H9 (cell line): ENCODE data around the gene ZFAND3. TPM values are rescaled to one million over a fixed set of nuclear protein-coding genes. Genes with fewer than 3 reads are reported as not detected.

ENCODE experiments used
- DNase-seq: peaks from one replicate; pipeline ENCODE4 v3.0.0-alpha.2; 2017
- H2AFZ ChIP-seq: one replicate; pipeline ENCODE4 v1.6.1; 2013; ENCODE audit warnings: mild to moderate bottlenecking, low read length, control low read depth, moderate library complexity
- H2AK5ac ChIP-seq: 2 replicates; pipeline ENCODE4 v1.6.1; 2013; ENCODE audit warnings: low read length, control low read depth, mixed read lengths; ENCODE audit not compliant: insufficient read length
- H2BK120ac ChIP-seq: one replicate; pipeline ENCODE4 v1.6.1; 2013; ENCODE audit warnings: low read depth, mild to moderate bottlenecking, low read length, control low read depth, inconsistent platforms; ENCODE audit not compliant: poor library complexity, severe bottlenecking
- H2BK12ac ChIP-seq: 2 replicates; pipeline ENCODE4 v1.6.1; 2013; ENCODE audit warnings: low read length, control low read depth, mixed read lengths, low read depth; ENCODE audit not compliant: insufficient read length
- H2BK15ac ChIP-seq: 2 replicates; pipeline ENCODE4 v1.6.1; 2013; ENCODE audit warnings: low read depth, low read length, control low read depth
- H2BK20ac ChIP-seq: one replicate; pipeline ENCODE4 v1.6.1; 2013; ENCODE audit warnings: low read depth, mild to moderate bottlenecking, low read length, control low read depth, inconsistent platforms; ENCODE audit not compliant: poor library complexity, severe bottlenecking
- H2BK5ac ChIP-seq: 2 replicates; pipeline ENCODE4 v1.6.1; 2013; ENCODE audit warnings: low read length, control low read depth, mixed read lengths; ENCODE audit not compliant: insufficient read length
- H3K14ac ChIP-seq: 2 replicates; pipeline ENCODE4 v1.6.1; 2013; ENCODE audit warnings: low read length, control low read depth; ENCODE audit not compliant: insufficient read depth
- H3K18ac ChIP-seq: 2 replicates; pipeline ENCODE4 v1.6.1; 2013; ENCODE audit warnings: low read depth, mild to moderate bottlenecking, mixed read lengths, low read length, control low read depth; ENCODE audit not compliant: insufficient read length
- H3K23ac ChIP-seq: 2 replicates; pipeline ENCODE4 v1.6.1; 2013; ENCODE audit warnings: low read length, control low read depth, mixed read lengths, low read depth; ENCODE audit not compliant: insufficient read length
- H3K23me2 ChIP-seq: 2 replicates; pipeline ENCODE4 v1.6.1; 2013; ENCODE audit warnings: low read depth, mild to moderate bottlenecking, mixed read lengths, low read length, control low read depth; ENCODE audit not compliant: insufficient read length, poor library complexity, severe bottlenecking
- H3K27ac ChIP-seq: 2 replicates; pipeline ENCODE4 v1.5.1; 2013; ENCODE audit warnings: low read length, control low read depth, mixed read lengths, low read depth; ENCODE audit not compliant: insufficient read length
- H3K27me3 ChIP-seq: 2 replicates; pipeline ENCODE4 v1.6.1; 2013; ENCODE audit warnings: low read length, control low read depth, inconsistent platforms; ENCODE audit not compliant: insufficient read depth
- H3K4ac ChIP-seq: 2 replicates; pipeline ENCODE4 v1.6.1; 2013; ENCODE audit warnings: low read depth, mild to moderate bottlenecking, control low read depth, inconsistent platforms, low read length, moderate library complexity
- H3K4me1 ChIP-seq: 2 replicates; pipeline ENCODE4 v1.6.1; 2013; ENCODE audit warnings: low read length, control low read depth, inconsistent platforms; ENCODE audit not compliant: insufficient read depth
- H3K4me2 ChIP-seq: 2 replicates; pipeline ENCODE4 v1.6.1; 2013; ENCODE audit warnings: low read length, control low read depth, mixed read lengths; ENCODE audit not compliant: insufficient read length, insufficient read depth
- H3K56ac ChIP-seq: 2 replicates; pipeline ENCODE4 v1.6.1; 2013; ENCODE audit warnings: low read depth, mild to moderate bottlenecking, mixed read lengths, low read length, control low read depth; ENCODE audit not compliant: insufficient read length
- H3K79me1 ChIP-seq: 2 replicates; pipeline ENCODE4 v1.6.1; 2013; ENCODE audit warnings: low read depth, mild to moderate bottlenecking, moderate library complexity, low read length, control low read depth, inconsistent platforms; ENCODE audit not compliant: insufficient read depth, poor library complexity, severe bottlenecking
- H3K79me2 ChIP-seq: 2 replicates; pipeline ENCODE4 v1.6.1; 2013; ENCODE audit warnings: low read length, control low read depth, inconsistent platforms; ENCODE audit not compliant: insufficient read depth
- H3K9ac ChIP-seq: 2 replicates; pipeline ENCODE4 v1.6.1; 2013; ENCODE audit warnings: low read length, control low read depth, mixed read lengths; ENCODE audit not compliant: insufficient read length; ENCODE audit errors: extremely low read depth
- H3K9me3 ChIP-seq: one replicate; pipeline ENCODE4 v1.6.1; 2013; ENCODE audit warnings: low read depth, low read length, inconsistent platforms; ENCODE audit not compliant: control insufficient read depth
- H3T11ph ChIP-seq: one replicate; pipeline ENCODE4 v1.6.1; 2013; ENCODE audit warnings: mild to moderate bottlenecking, low read length, control low read depth, inconsistent platforms
- H4K20me1 ChIP-seq: one replicate; pipeline ENCODE4 v1.6.1; 2013; ENCODE audit not compliant: control insufficient read depth, insufficient read length, insufficient read depth
- H4K5ac ChIP-seq: 2 replicates; pipeline ENCODE4 v1.6.1; 2013; ENCODE audit warnings: low read depth, mild to moderate bottlenecking, mixed read lengths, low read length, control low read depth; ENCODE audit not compliant: insufficient read length
- H4K8ac ChIP-seq: replicated peaks from 2 replicates; pipeline ENCODE4 v1.6.1; 2013; ENCODE audit warnings: low read length, control low read depth, mixed read lengths, low read depth; ENCODE audit not compliant: insufficient read length
- H4K91ac ChIP-seq: 2 replicates; pipeline ENCODE4 v1.6.1; 2013; ENCODE audit warnings: low read depth, mild to moderate bottlenecking, moderate library complexity, mixed read lengths, low read length, control low read depth; ENCODE audit not compliant: insufficient read length
- H3K27ac Mint-ChIP-seq, 3 experiments: 2 replicates in 2 of 3; 3 replicates in 1 of 3; pipeline ENCODE4 v1.8.0; 2020 to 2021; ENCODE audit warnings: mixed read lengths in 3 of 3, mild to moderate bottlenecking in 1 of 3, moderate library complexity in 1 of 3
- H3K27me3 Mint-ChIP-seq: 2 replicates; pipeline ENCODE4 v1.8.0; 2021; ENCODE audit warnings: low read depth, mild to moderate bottlenecking, moderate library complexity, mixed read lengths
- H3K36me3 Mint-ChIP-seq, 3 experiments: 2 replicates in 2 of 3; 3 replicates in 1 of 3; pipeline ENCODE4 v1.8.0; 2020 to 2021; ENCODE audit warnings: low read depth in 3 of 3, mixed read lengths in 3 of 3; ENCODE audit not compliant: insufficient read depth in 1 of 3
- H3K4me1 Mint-ChIP-seq, 2 experiments: 2 replicates each; pipeline ENCODE4 v1.8.0; 2020; ENCODE audit warnings: mixed read lengths in 2 of 2
- H3K4me3 Mint-ChIP-seq, 2 experiments: 2 replicates in 1 of 2; 3 replicates in 1 of 2; pipeline ENCODE4 v1.8.0; 2020 to 2021; ENCODE audit warnings: mild to moderate bottlenecking in 2 of 2, mixed read lengths in 2 of 2, moderate library complexity in 1 of 2
- H3K9me3 Mint-ChIP-seq, 2 experiments: 2 replicates in 1 of 2; 3 replicates in 1 of 2; pipeline ENCODE4 v1.8.0; 2020; ENCODE audit warnings: mild to moderate bottlenecking in 2 of 2, mixed read lengths in 2 of 2, moderate library complexity in 1 of 2
- WGBS: extraction: QIAGEN DNeasy Blood & Tissue Kit; methylation state at CpG from one replicate; pipeline ENCODE4 v1.1.7; 2013; ENCODE audit warnings: missing lambda C conversion rate, low lambda C conversion rate, mixed read lengths; ENCODE audit not compliant: insufficient read length; ENCODE audit errors: extremely low coverage; 5-methylcytosine and 5-hydroxymethylcytosine counted together
- total RNA-seq: library from RNA; stranded (reverse); gene quantifications from 2 replicates; pipeline ENCODE4 v1.2.1, GENCODE V29; 2021
- TF ChIP-seq, protein P1 (sequence below): fragments of 200-600 bp; sonication (generic); conservative IDR thresholded peaks from 3 replicates; pipeline ENCODE4 v1.8.0; 2021; ENCODE audit warnings: antibody characterized with exemption, mild to moderate bottlenecking

ZFAND3 gene
- total RNA-seq, 1 experiment from 2014 or later: 57.7 TPM

- Histone ChIP-seq H3K23me2 (no peaks in the 10 kb centered on the region), H2AK5ac (no peak overlapping the region), H3K14ac (no peak overlapping the region), H3K23ac (no peak overlapping the region), H4K91ac (no peak overlapping the region), H3K9me3 (no peaks in the 10 kb centered on the region), H4K5ac (no peak overlapping the region), H2BK20ac (no peak overlapping the region), H3K56ac (no peak overlapping the region), H2BK5ac (no peak overlapping the region), H3T11ph (no peak overlapping the region), H4K20me1 (no peaks in the 10 kb centered on the region), H3K4ac (no peak overlapping the region), H3K9ac (no peak overlapping the region), H2AFZ (no peak overlapping the region), H3K27me3 (no peaks in the 10 kb centered on the region), H3K27ac (no peak overlapping the region), H2BK12ac (no peak overlapping the region), H3K4me2 (no peak overlapping the region), H2BK15ac (no peak overlapping the region), H3K79me1 (no peaks in the 10 kb centered on the region), H2BK120ac (no peak overlapping the region), H3K79me2 (no peaks in the 10 kb centered on the region), H3K18ac (no peak overlapping the region), H4K8ac (no peak overlapping the region), H3K4me1 (no peaks in the 10 kb centered on the region)
- Mint-ChIP-seq H3K27ac (no peak overlapping the region), H3K9me3 (peaks cover under 1 to 1% of the 10 kb centered on the region in 2 experiments; a peak in 3 of 5 replicates), H3K27me3 (no peaks in the 10 kb centered on the region), H3K4me1 (peaks cover 10 to 23% of the 10 kb centered on the region in 2 experiments), H3K4me3 (no peak overlapping the region), H3K36me3 (peaks cover 3 to 4% (median 4%) of the 10 kb centered on the region in 3 experiments; a peak in 5 of 7 replicates)
- DNase-seq: no peak
- no CpG with 5 or more reads among the region's 2 CpGs for WGBS
- TF ChIP-seq, protein P1, sequence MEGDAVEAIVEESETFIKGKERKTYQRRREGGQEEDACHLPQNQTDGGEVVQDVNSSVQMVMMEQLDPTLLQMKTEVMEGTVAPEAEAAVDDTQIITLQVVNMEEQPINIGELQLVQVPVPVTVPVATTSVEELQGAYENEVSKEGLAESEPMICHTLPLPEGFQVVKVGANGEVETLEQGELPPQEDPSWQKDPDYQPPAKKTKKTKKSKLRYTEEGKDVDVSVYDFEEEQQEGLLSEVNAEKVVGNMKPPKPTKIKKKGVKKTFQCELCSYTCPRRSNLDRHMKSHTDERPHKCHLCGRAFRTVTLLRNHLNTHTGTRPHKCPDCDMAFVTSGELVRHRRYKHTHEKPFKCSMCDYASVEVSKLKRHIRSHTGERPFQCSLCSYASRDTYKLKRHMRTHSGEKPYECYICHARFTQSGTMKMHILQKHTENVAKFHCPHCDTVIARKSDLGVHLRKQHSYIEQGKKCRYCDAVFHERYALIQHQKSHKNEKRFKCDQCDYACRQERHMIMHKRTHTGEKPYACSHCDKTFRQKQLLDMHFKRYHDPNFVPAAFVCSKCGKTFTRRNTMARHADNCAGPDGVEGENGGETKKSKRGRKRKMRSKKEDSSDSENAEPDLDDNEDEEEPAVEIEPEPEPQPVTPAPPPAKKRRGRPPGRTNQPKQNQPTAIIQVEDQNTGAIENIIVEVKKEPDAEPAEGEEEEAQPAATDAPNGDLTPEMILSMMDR: no peak
Observed at GRCh38 chr6:38004908-38005307, 185.4 kb downstream of the ZFAND3 start.
